Measurements from ENCODE around the gene SERPINA4. TPM values are rescaled to one million over a fixed set of nuclear protein-coding genes. Genes with fewer than 3 reads are reported as not detected.
"Not testable (repeated sequence)": the region's sequence is repeated elsewhere in the genome, so short reads cannot be mapped to it uniquely, and the experiment has no call there.

SERPINA4 gene
- total and polyA plus RNA-seq, 4 donors, result 0.18 TPM; not detected in 3

- no peak overlapping the region for H3K9ac ChIP-seq (ENCODE audit: insufficient read depth in 1 of 2, low read length in 2 of 2)
- H3K27me3 ChIP-seq (ENCODE audit: control insufficient read depth in 3 of 3, insufficient read depth in 3 of 3, low read length in 2 of 3), result no peaks in the 10 kb centered on the region
- no peaks in the 10 kb centered on the region for H3K36me3 ChIP-seq (ENCODE audit: control insufficient read depth in 4 of 4, insufficient read depth in 4 of 4, low read length in 4 of 4)
- H3K27ac ChIP-seq (ENCODE audit: low read depth in 1 of 2, low read length in 1 of 2), result no peak overlapping the region
- peaks cover 0 to 14% (median 0%) of the 10 kb centered on the region in 5 donors for H3K4me1 ChIP-seq (ENCODE audit: control insufficient read depth in 5 of 5, insufficient read depth in 5 of 5, low read length in 5 of 5)
- H3K4me3 ChIP-seq, result no peak overlapping the region
- no peak for TF ChIP-seq CTCF (IDR thresholded peaks at IDR 0.05; ENCODE audit: control extremely low read depth, extremely low read depth)
- WGBS, 2 donors, result 85 to 87% methylated on average over 6 of the region's 6 CpGs
- no peak for DNase-seq
- H3K9me3 ChIP-seq (ENCODE audit: control insufficient read depth in 4 of 4, insufficient read depth in 3 of 4, low read length in 3 of 4), result peaks cover 0 to 4% (median 0%) of the 10 kb centered on the region in 4 donors
- ATAC-seq (ENCODE audit: insufficient read depth, low FRiP score), result no peak
Measured at GRCh38 chr14:94573475-94574277, 12.4 kb downstream of the SERPINA4 start.

- Histone ChIP-seq H3K9ac (ENCODE audit: insufficient read depth in 1 of 2, low read length in 2 of 2) (no peak overlapping the region), H3K36me3 (ENCODE audit: control insufficient read depth in 4 of 4, insufficient read depth in 4 of 4, low read length in 4 of 4) (no peaks in the 10 kb centered on the region), H3K27me3 (ENCODE audit: control insufficient read depth in 3 of 3, insufficient read depth in 3 of 3, low read length in 2 of 3) (no peaks in the 10 kb centered on the region), H3K4me3 (no peak overlapping the region), H3K27ac (ENCODE audit: low read depth in 1 of 2, low read length in 1 of 2) (no peak overlapping the region), H3K9me3 (ENCODE audit: control insufficient read depth in 4 of 4, insufficient read depth in 3 of 4, low read length in 3 of 4) (peaks cover 0 to 2% (median 0%) of the 10 kb centered on the region in 4 donors), H3K4me1 (ENCODE audit: control insufficient read depth in 5 of 5, insufficient read depth in 5 of 5, low read length in 5 of 5) (peaks cover 0 to 14% (median 0%) of the 10 kb centered on the region in 5 donors)
- 73 to 96% methylated on average over 3 of the region's 3 CpGs for WGBS, 2 donors
- DNase-seq (no peak), ATAC-seq (ENCODE audit: insufficient read depth, low FRiP score) (no peak)
- no peak for TF ChIP-seq CTCF (IDR thresholded peaks at IDR 0.05; ENCODE audit: control extremely low read depth, extremely low read depth)
Measured at GRCh38 chr14:94574336-94574735, 13.1 kb downstream of the SERPINA4 start.

GRCh38 chr14:94575730-94576585, 14.7 kb downstream of the SERPINA4 start:
- ATAC-seq (ENCODE audit: insufficient read depth, low FRiP score) (no peak), DNase-seq (no peak)
- Histone ChIP-seq H3K9ac (ENCODE audit: insufficient read depth in 1 of 2, low read length in 2 of 2) (no peak overlapping the region), H3K9me3 (ENCODE audit: control insufficient read depth in 4 of 4, insufficient read depth in 3 of 4, low read length in 3 of 4) (no peaks in the 10 kb centered on the region), H3K27me3 (ENCODE audit: control insufficient read depth in 3 of 3, insufficient read depth in 3 of 3, low read length in 2 of 3) (no peaks in the 10 kb centered on the region), H3K4me3 (no peak overlapping the region), H3K36me3 (ENCODE audit: control insufficient read depth in 4 of 4, insufficient read depth in 4 of 4, low read length in 4 of 4) (no peaks in the 10 kb centered on the region), H3K4me1 (ENCODE audit: control insufficient read depth in 5 of 5, insufficient read depth in 5 of 5, low read length in 5 of 5) (peaks cover 0 to 14% (median 0%) of the 10 kb centered on the region in 5 donors), H3K27ac (ENCODE audit: low read depth in 1 of 2, low read length in 1 of 2) (no peak overlapping the region)
- WGBS, 2 donors, result 76 to 81% methylated on average over 5 of the region's 5 CpGs
- TF ChIP-seq CTCF (IDR thresholded peaks at IDR 0.05; ENCODE audit: control extremely low read depth, extremely low read depth), result no peak

- DNase-seq; H3K27ac ChIP-seq (ENCODE audit: low read depth in 1 of 2, low read length in 1 of 2); H3K4me3 ChIP-seq; ATAC-seq (ENCODE audit: insufficient read depth, low FRiP score); H3K27me3 ChIP-seq (ENCODE audit: control insufficient read depth in 3 of 3, insufficient read depth in 3 of 3, low read length in 2 of 3); H3K4me1 ChIP-seq (ENCODE audit: control insufficient read depth in 5 of 5, insufficient read depth in 5 of 5, low read length in 5 of 5); H3K9me3 ChIP-seq (ENCODE audit: control insufficient read depth in 4 of 4, insufficient read depth in 3 of 4, low read length in 3 of 4); H3K36me3 ChIP-seq (ENCODE audit: control insufficient read depth in 4 of 4, insufficient read depth in 4 of 4, low read length in 4 of 4); H3K9ac ChIP-seq (ENCODE audit: insufficient read depth in 1 of 2, low read length in 2 of 2): not testable (repeated sequence)
Measured at GRCh38 chr14:94577472-94577871, 16.2 kb downstream of the SERPINA4 start.

All from lung (tissue), 12 donors.